ENCODE data around the gene SAMD10. TPM values are rescaled to one million over a fixed set of nuclear protein-coding genes. Genes with fewer than 3 reads are reported as not detected.

The SAMD10 gene
- total RNA-seq, 1 donor from 2014 or later = 3.1 TPM

DNA sequence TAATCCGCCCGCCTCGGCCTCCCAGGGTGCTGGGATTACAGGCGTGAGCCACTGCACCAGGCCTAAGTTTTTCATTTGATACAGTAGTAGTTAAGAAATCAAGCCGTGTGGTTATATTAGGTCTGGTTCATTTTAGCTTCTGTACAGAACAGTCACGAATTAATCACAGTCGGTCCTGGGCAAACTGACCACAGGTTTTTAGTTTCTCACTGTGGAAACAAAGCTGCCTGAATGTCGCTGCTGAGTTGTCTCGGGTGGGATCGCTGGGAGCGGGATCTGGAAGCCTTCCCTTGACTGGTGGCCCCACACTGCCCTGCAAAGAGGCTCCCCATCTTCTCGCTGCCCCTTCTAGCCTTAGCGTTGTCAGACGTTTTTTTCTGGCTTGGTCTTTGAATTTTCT, 41.8 kb downstream of the SAMD10 start:
- DNase-seq = no peak
- Mint-ChIP-seq H3K36me3 (ENCODE audit: unreplicated experiment) (no peaks in the 10 kb centered on the region), H3K27me3 (ENCODE audit: unreplicated experiment) (peaks cover 8% of the 10 kb centered on the region), H3K9me3 (ENCODE audit: unreplicated experiment) (peaks cover 4% of the 10 kb centered on the region), H3K27ac (ENCODE audit: unreplicated experiment) (peak overlapping the region; percentile 22), H3K4me1 (ENCODE audit: low read depth, unreplicated experiment) (peaks cover 5% of the 10 kb centered on the region), H3K4me3 (ENCODE audit: unreplicated experiment) (peak overlapping the region; percentile 46)
- TF ChIP-seq, protein P1, sequence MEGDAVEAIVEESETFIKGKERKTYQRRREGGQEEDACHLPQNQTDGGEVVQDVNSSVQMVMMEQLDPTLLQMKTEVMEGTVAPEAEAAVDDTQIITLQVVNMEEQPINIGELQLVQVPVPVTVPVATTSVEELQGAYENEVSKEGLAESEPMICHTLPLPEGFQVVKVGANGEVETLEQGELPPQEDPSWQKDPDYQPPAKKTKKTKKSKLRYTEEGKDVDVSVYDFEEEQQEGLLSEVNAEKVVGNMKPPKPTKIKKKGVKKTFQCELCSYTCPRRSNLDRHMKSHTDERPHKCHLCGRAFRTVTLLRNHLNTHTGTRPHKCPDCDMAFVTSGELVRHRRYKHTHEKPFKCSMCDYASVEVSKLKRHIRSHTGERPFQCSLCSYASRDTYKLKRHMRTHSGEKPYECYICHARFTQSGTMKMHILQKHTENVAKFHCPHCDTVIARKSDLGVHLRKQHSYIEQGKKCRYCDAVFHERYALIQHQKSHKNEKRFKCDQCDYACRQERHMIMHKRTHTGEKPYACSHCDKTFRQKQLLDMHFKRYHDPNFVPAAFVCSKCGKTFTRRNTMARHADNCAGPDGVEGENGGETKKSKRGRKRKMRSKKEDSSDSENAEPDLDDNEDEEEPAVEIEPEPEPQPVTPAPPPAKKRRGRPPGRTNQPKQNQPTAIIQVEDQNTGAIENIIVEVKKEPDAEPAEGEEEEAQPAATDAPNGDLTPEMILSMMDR (IDR thresholded peaks at IDR 0.05; ENCODE audit: partially characterized antibody, unreplicated experiment) = no peak

DNA sequence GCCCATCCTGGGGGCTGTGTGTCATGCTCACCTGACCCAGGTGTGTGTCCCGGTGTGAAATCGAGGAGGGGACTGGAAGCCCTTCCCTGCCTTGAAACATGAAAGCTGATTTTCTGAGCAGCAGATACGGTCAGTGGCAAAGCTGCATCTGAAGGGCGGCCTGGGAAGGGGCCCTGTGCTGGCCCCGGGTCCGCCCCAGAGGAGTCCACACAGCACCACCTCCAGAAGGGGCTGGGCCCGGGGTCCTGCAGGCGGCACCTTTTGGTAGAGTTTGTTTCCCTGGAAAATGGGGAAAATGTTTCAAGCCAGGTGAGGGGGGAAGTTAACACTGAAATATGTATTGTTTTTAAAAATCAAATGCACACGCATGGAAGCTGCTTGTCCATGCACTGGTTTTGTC, 44.0 kb downstream of the SAMD10 start:
- TF ChIP-seq, protein P1 (IDR thresholded peaks at IDR 0.05; ENCODE audit: partially characterized antibody, unreplicated experiment) = no peak
- H3K4me1 Mint-ChIP-seq (ENCODE audit: low read depth, unreplicated experiment) = peaks cover 3% of the 10 kb centered on the region
- H3K4me3 Mint-ChIP-seq (ENCODE audit: unreplicated experiment) = no peak overlapping the region
- no peak overlapping the region for H3K27ac Mint-ChIP-seq (ENCODE audit: unreplicated experiment)
- H3K27me3 Mint-ChIP-seq (ENCODE audit: unreplicated experiment) = peaks cover 7% of the 10 kb centered on the region
- DNase-seq = no peak
- H3K36me3 Mint-ChIP-seq (ENCODE audit: unreplicated experiment) = peaks cover 4% of the 10 kb centered on the region
- peaks cover 8% of the 10 kb centered on the region for H3K9me3 Mint-ChIP-seq (ENCODE audit: unreplicated experiment)

DNA sequence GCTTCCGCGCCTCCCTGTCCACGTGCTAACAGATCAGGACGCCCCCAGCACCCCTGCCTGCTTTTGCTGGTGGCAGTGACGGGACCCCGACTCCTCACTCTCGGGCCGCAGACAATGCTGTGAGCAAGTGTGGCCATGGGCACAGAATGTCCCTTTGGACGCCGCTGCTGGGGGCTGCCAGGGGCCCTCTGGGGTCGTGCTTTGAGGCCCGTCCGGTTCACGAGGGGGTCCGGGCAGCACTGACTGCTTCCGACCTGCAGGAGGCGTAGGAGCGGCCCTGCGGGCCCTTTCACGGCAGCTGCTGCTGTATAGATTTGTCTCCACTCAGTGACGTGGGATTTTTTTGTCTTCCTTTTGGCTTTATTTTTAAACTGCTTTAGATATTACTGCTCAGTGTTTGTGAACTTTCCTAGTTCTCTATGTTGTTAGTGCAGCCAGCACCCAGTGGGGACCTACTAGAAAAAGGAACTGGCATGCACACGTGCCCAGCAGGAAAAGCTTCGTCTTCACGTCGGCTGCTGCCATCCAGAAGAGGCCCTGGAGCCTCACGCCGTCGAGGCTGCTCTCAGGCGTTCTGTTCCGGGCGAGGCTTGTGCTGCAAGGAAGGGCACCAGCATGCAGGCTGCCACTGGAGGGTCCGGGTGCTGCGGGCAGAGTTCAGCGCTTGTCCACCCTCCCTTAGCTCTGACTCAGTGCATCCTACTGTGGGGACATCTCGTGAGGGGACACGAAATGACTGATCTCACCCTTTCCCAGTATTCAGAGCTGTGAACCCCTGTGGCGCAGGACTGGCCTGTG, 45.0 kb downstream of the SAMD10 start:
- Mint-ChIP-seq H3K27me3 (ENCODE audit: unreplicated experiment) (peaks cover 7% of the 10 kb centered on the region), H3K9me3 (ENCODE audit: unreplicated experiment) (peaks cover 8% of the 10 kb centered on the region), H3K36me3 (ENCODE audit: unreplicated experiment) (peaks cover 4% of the 10 kb centered on the region), H3K27ac (ENCODE audit: unreplicated experiment) (no peak overlapping the region), H3K4me3 (ENCODE audit: unreplicated experiment) (no peak overlapping the region), H3K4me1 (ENCODE audit: low read depth, unreplicated experiment) (peaks cover 3% of the 10 kb centered on the region)
- DNase-seq = peak; percentile 72
- TF ChIP-seq, protein P1 (IDR thresholded peaks at IDR 0.05; ENCODE audit: partially characterized antibody, unreplicated experiment) = peak; percentile 70

DNA sequence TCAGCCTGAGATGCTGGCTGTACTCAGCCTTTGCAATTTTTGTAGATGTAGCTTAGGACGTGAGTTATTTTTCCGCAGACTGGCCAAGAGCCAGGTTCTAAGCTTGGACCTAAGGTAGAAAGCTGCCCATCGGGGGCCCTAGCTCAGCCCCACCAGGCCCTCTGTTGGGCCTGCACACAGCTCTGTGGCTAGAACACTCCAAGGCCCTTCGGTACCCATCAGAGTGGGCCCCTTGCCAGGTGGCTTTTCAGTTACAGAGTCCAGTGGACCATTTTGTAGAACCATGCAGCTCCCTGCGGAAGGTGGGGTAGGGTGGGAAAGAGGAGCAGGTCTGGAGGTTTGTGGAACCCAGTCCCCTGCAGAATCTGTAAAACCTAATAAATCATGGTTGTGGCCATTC, 45.8 kb downstream of the SAMD10 start:
- no peak overlapping the region for H3K4me3 Mint-ChIP-seq (ENCODE audit: unreplicated experiment)
- TF ChIP-seq, protein P1 (IDR thresholded peaks at IDR 0.05; ENCODE audit: partially characterized antibody, unreplicated experiment) = no peak
- H3K27me3 Mint-ChIP-seq (ENCODE audit: unreplicated experiment) = peaks cover 7% of the 10 kb centered on the region
- H3K36me3 Mint-ChIP-seq (ENCODE audit: unreplicated experiment) = peaks cover 4% of the 10 kb centered on the region
- no peak overlapping the region for H3K27ac Mint-ChIP-seq (ENCODE audit: unreplicated experiment)
- DNase-seq = no peak
- peaks cover 8% of the 10 kb centered on the region for H3K9me3 Mint-ChIP-seq (ENCODE audit: unreplicated experiment)
- H3K4me1 Mint-ChIP-seq (ENCODE audit: low read depth, unreplicated experiment) = peaks cover 3% of the 10 kb centered on the region

DNA sequence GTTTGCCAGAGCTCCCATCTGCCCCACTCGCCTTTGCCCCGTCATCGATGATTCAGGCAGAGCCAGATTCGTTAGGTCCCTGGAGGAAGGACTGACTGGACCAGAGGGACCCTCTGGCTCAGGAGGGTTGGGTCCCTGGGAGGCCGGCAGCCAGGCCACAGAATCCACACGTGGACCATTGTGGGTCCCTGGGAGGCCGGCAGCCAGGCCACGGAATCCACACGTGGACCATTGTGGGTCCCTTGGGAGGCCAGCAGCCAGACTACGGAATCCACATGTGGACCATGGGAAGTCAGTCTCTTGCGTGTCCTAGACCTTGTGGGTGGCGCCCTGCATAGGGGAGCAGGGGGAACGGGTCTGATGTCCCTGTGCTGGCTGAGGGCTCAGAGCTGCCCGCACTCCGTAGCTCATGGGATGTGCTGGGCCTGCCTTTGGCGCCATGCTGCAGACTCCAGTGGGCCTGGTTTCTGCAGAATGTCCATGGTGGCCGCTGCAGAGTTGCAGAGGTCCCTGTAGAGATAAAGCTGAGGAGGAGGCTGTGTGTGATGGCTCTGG, 46.8 kb downstream of the SAMD10 start:
- no peak overlapping the region for H3K27ac Mint-ChIP-seq (ENCODE audit: unreplicated experiment)
- TF ChIP-seq, protein P1 (IDR thresholded peaks at IDR 0.05; ENCODE audit: partially characterized antibody, unreplicated experiment) = no peak
- H3K27me3 Mint-ChIP-seq (ENCODE audit: unreplicated experiment) = peaks cover 4% of the 10 kb centered on the region
- H3K36me3 Mint-ChIP-seq (ENCODE audit: unreplicated experiment) = peaks cover 4% of the 10 kb centered on the region
- no peak overlapping the region for H3K4me3 Mint-ChIP-seq (ENCODE audit: unreplicated experiment)
- H3K4me1 Mint-ChIP-seq (ENCODE audit: low read depth, unreplicated experiment) = peaks cover 3% of the 10 kb centered on the region
- peaks cover 8% of the 10 kb centered on the region for H3K9me3 Mint-ChIP-seq (ENCODE audit: unreplicated experiment)
- DNase-seq = no peak
